ENCODE measurements around the gene CPEB3.

DNA sequence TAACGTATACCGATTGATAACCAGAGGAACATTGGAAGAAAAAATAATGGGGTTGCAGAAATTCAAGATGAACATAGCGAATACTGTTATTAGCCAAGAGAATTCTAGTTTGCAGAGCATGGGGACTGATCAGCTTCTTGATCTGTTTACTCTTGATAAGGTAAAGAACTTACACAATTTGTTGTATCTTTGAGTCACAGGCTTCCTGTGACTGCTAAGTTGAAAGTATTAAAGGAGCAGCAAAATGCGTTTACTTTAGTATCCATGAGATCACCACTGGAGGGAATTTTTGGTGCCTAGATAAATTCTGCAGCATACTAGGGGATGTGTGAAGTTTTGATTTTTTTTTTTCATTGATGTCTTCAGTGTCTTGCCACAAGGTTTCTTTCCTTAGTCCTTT lies 263.7 kb downstream of the CPEB3 start:
- TF ChIP-seq POLR2AphosphoS5 (IDR thresholded peaks at IDR 0.05; ENCODE audit: low read depth, low read length) (no peak), POLR2A (IDR thresholded peaks at IDR 0.05; ENCODE audit: low read depth, low read length) (no peak), TAF1 (IDR thresholded peaks at IDR 0.05; ENCODE audit: low read depth, low read length) (no peak), POU2F2 (IDR thresholded peaks at IDR 0.05; ENCODE audit: low read depth, low read length) (no peak), PAX5 (IDR thresholded peaks at IDR 0.05; ENCODE audit: insufficient read depth, low read length, severe bottlenecking) (no peak)

Data from GM12891 (cell line).